Right lobe of liver (tissue), 4 donors: ENCODE data around the gene CDH23.

Source experiments
- CTCF ChIP-seq, 4 donors: fragments of 200-600 bp in 3 of 4; fragments of 450-650 bp in 1 of 4; IDR thresholded peaks; one replicate each; pipeline versions ENCODE4 v1.5.1 to v1.8.0; 2016 to 2022; ENCODE audit warnings: antibody characterized with exemption in 4 of 4, mild to moderate bottlenecking in 2 of 4
- POLR2A ChIP-seq: fragments of 450-650 bp; IDR thresholded peaks from one replicate; pipeline ENCODE4 v1.6.1; 2017; ENCODE audit warnings: antibody characterized with exemption, mild to moderate bottlenecking
- donor health status: DM: no; HTN: no; CAD: no.
- donor health status: DM: no; HTN: no; CAD: no.
- donor health status: DM: no; HTN: yes; CAD: no.

GRCh38 chr10:71848325-71849275 lies 451.9 kb downstream of the CDH23 start:
- TF ChIP-seq POLR2A: no peak
- TF ChIP-seq CTCF (IDR thresholded peaks at IDR 0.05): no peak
